Liver (tissue), 9 donors: ENCODE measurements around the gene GPR18. TPM values are rescaled to one million over a fixed set of nuclear protein-coding genes. Genes with fewer than 3 reads are reported as not detected.

Experiments used
- DNase-seq: peaks from one replicate; pipeline ENCODE4 v3.0.0-alpha.2; 2017; ENCODE audit warnings: low spot score
- H3K27ac ChIP-seq, 2 donors: one replicate each; pipeline ENCODE4 v1.7.0; 2013; ENCODE audit warnings: inconsistent platforms in 2 of 2, low read length in 2 of 2, control low read depth in 1 of 2, low read depth in 1 of 2, mild to moderate bottlenecking in 1 of 2
- H3K27me3 ChIP-seq, 4 donors: one replicate each; pipeline versions ENCODE4 v1.6.1 to v1.7.0; 2013; ENCODE audit warnings: low read length in 3 of 4, inconsistent platforms in 1 of 4, mild to moderate bottlenecking in 1 of 4, moderate library complexity in 1 of 4; ENCODE audit not compliant: control insufficient read depth in 4 of 4, insufficient read depth in 4 of 4
- H3K36me3 ChIP-seq, 4 donors: one replicate each; pipeline versions ENCODE4 v1.6.1 to v1.7.0; 2013; ENCODE audit warnings: low read length in 3 of 4, mild to moderate bottlenecking in 3 of 4, low read depth in 1 of 4, moderate library complexity in 1 of 4; ENCODE audit not compliant: control insufficient read depth in 4 of 4, insufficient read depth in 3 of 4
- H3K4me1 ChIP-seq, 4 donors: one replicate each; pipeline versions ENCODE4 v1.6.1 to v1.7.0; 2013; ENCODE audit warnings: low read length in 3 of 4, mild to moderate bottlenecking in 3 of 4, moderate library complexity in 1 of 4; ENCODE audit not compliant: control insufficient read depth in 4 of 4, insufficient read depth in 4 of 4
- H3K4me3 ChIP-seq, 3 donors: one replicate each; pipeline versions ENCODE4 v1.6.1 to v1.7.0; 2013; ENCODE audit warnings: low read length in 3 of 3, control low read depth in 1 of 3, low read depth in 1 of 3, mild to moderate bottlenecking in 1 of 3
- H3K9ac ChIP-seq, 2 donors: one replicate each; pipeline ENCODE4 v1.7.0; 2013; ENCODE audit warnings: low read length in 2 of 2, mild to moderate bottlenecking in 2 of 2, moderate library complexity in 2 of 2, control low read depth in 1 of 2, low read depth in 1 of 2
- H3K9me3 ChIP-seq, 4 donors: one replicate each; pipeline versions ENCODE4 v1.6.1 to v1.7.0; 2013; ENCODE audit warnings: low read length in 3 of 4; ENCODE audit not compliant: control insufficient read depth in 4 of 4
- ATF3 ChIP-seq: IDR thresholded peaks from 2 replicates; pipeline ENCODE4 v1.6.1; 2016; ENCODE audit warnings: antibody characterized with exemption
- CTCF ChIP-seq: fragments of 150-350 bp; IDR thresholded peaks from 2 replicates; pipeline ENCODE4 v1.5.1; 2017; ENCODE audit warnings: improper control_type of control experiment, low read depth, low read length; ENCODE audit not compliant: missing input control
- EGR1 ChIP-seq, 2 donors: IDR thresholded peaks; 2 replicates each; pipeline ENCODE4 v1.6.1; 2016 to 2018; ENCODE audit warnings: antibody characterized with exemption in 2 of 2, low read depth in 2 of 2
- FOXA1 ChIP-seq: IDR thresholded peaks from 2 replicates; pipeline ENCODE4 v1.6.1; 2016; ENCODE audit warnings: antibody characterized with exemption
- FOXA2 ChIP-seq: IDR thresholded peaks from 2 replicates; pipeline ENCODE4 v1.6.1; 2016; ENCODE audit warnings: antibody characterized with exemption
- GABPA ChIP-seq, 2 donors: IDR thresholded peaks in 1 of 2; conservative IDR thresholded peaks in 1 of 2; 2 replicates each; pipeline ENCODE4 v1.6.1; 2016; ENCODE audit warnings: antibody characterized with exemption in 2 of 2, mild to moderate bottlenecking in 1 of 2, moderate library complexity in 1 of 2
- HNF4A ChIP-seq, 2 donors: conservative IDR thresholded peaks; 2 replicates each; pipeline ENCODE4 v1.6.1; 2016; ENCODE audit warnings: antibody characterized with exemption in 2 of 2, mild to moderate bottlenecking in 2 of 2
- HNF4G ChIP-seq: IDR thresholded peaks from 2 replicates; pipeline ENCODE4 v1.6.1; 2016; ENCODE audit warnings: antibody characterized with exemption
- JUND ChIP-seq, 2 donors: IDR thresholded peaks; 2 replicates each; pipeline ENCODE4 v1.6.1; 2016; ENCODE audit warnings: antibody characterized with exemption in 2 of 2
- NR2F2 ChIP-seq: IDR thresholded peaks from 2 replicates; pipeline ENCODE4 v1.6.1; 2016; ENCODE audit warnings: antibody characterized with exemption
- RAD21 ChIP-seq, 2 donors: IDR thresholded peaks; 2 replicates each; pipeline ENCODE4 v1.6.1; 2016; ENCODE audit warnings: antibody characterized with exemption in 2 of 2, mild to moderate bottlenecking in 2 of 2
- RXRA ChIP-seq, 2 donors: IDR thresholded peaks; 2 replicates each; pipeline ENCODE4 v1.6.1; 2017 to 2018; ENCODE audit warnings: antibody characterized with exemption in 2 of 2, mild to moderate bottlenecking in 1 of 2
- SP1 ChIP-seq: IDR thresholded peaks from 2 replicates; pipeline ENCODE4 v1.6.1; 2018; ENCODE audit warnings: antibody characterized with exemption, mild to moderate bottlenecking
- TAF1 ChIP-seq: conservative IDR thresholded peaks from 2 replicates; pipeline ENCODE4 v1.6.1; 2016; ENCODE audit warnings: antibody characterized with exemption, mild to moderate bottlenecking
- YY1 ChIP-seq: IDR thresholded peaks from 2 replicates; pipeline ENCODE4 v1.6.1; 2016; ENCODE audit warnings: antibody characterized with exemption, mild to moderate bottlenecking
- WGBS: extraction: QIAGEN DNeasy Blood & Tissue Kit; methylation state at CpG from one replicate; pipeline ENCODE4 v1.1.7; 2013; 5-methylcytosine and 5-hydroxymethylcytosine counted together
- polyA plus RNA-seq, 2 donors: library from polyadenylated mRNA; stranded (reverse) in 1 of 2; unstranded in 1 of 2; fragments of 200-250 nt in 1 of 2; fragments of >200 nt in 1 of 2; fragmentation: Nextera tagmentation in 1 of 2; extraction: Ambion mirVana in 1 of 2; gene quantifications; one replicate each; pipeline versions ENCODE4 v1.2.1 to v1.2.3, GENCODE V29; 2013 to 2015
- total RNA-seq, 2 donors: library from RNA; depleted of rRNA; stranded (reverse); fragments of >200 nt; gene quantifications; one replicate each; pipeline ENCODE4 v1.2.3, GENCODE V29; 2014
- TF ChIP-seq, protein P1 (sequence below): IDR thresholded peaks from 2 replicates; pipeline ENCODE4 v1.6.1; 2016; ENCODE audit warnings: antibody characterized with exemption
- TF ChIP-seq, protein P2 (sequence below): IDR thresholded peaks from 2 replicates; pipeline ENCODE4 v1.6.1; 2016; ENCODE audit warnings: antibody characterized with exemption, mild to moderate bottlenecking
- donor health status: healthy.
- donor health status: healthy.
- donor health status: healthy.
- donor health status: healthy.
- donor health status: healthy.

GPR18 gene
- total and polyA plus RNA-seq, 4 donors = 0.13 to 1.0 (median 0.41) TPM

DNA sequence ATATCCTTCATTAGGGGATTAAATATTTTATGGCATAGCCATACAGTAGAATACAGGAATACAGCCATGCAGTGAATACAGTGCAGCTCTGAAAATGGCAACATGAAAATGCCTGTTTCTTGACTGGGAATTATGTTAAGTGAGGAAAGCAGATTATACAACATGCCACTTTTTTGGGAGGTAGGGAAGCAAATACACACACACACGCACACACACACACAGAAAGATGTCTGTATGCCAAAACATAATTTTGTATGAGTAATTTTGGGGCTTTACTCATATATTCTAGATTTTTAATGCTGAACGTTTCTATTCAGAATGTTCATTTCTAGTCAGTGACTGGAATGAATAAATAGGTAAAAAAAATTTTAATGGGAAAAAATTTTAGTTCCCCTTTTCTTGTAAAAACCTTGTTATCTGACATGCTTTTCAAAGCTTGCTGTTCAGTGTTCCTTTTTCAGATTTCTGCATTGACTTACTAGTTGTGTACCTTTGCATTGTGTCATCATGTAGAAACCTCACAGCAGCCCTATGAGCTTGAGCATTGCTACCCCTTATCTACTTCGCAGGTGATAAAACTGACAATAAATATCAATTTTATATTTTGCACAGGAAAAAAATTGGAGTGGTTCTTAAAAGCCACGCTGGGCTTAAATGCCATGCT is 41.2 kb upstream of the GPR18 start:
- H3K27ac ChIP-seq = no peak overlapping the region
- H3K9me3 ChIP-seq = no peaks in the 10 kb centered on the region
- 88% methylated on average over 4 of the region's 4 CpGs for WGBS
- no peak overlapping the region for H3K4me3 ChIP-seq
- TF ChIP-seq HNF4A (conservative IDR thresholded peaks at IDR 0.05) (no peak), CTCF (no peak), EGR1 (IDR thresholded peaks at IDR 0.05; ENCODE audit: low read depth in 2 of 2) (no peak), JUND (IDR thresholded peaks at IDR 0.05) (no peak), FOXA1 (no peak), SP1 (no peak), TAF1 (no peak), YY1 (no peak), ATF3 (no peak), GABPA (IDR thresholded peaks at IDR 0.05 in 1 of 2, conservative IDR thresholded peaks at IDR 0.05 in 1 of 2) (no peak), NR2F2 (no peak), RXRA (IDR thresholded peaks at IDR 0.05) (no peak), FOXA2 (no peak), RAD21 (IDR thresholded peaks at IDR 0.05) (no peak)
- TF ChIP-seq, protein P1, sequence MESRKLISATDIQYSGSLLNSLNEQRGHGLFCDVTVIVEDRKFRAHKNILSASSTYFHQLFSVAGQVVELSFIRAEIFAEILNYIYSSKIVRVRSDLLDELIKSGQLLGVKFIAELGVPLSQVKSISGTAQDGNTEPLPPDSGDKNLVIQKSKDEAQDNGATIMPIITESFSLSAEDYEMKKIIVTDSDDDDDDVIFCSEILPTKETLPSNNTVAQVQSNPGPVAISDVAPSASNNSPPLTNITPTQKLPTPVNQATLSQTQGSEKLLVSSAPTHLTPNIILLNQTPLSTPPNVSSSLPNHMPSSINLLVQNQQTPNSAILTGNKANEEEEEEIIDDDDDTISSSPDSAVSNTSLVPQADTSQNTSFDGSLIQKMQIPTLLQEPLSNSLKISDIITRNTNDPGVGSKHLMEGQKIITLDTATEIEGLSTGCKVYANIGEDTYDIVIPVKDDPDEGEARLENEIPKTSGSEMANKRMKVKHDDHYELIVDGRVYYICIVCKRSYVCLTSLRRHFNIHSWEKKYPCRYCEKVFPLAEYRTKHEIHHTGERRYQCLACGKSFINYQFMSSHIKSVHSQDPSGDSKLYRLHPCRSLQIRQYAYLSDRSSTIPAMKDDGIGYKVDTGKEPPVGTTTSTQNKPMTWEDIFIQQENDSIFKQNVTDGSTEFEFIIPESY = no peak
- TF ChIP-seq, protein P2, sequence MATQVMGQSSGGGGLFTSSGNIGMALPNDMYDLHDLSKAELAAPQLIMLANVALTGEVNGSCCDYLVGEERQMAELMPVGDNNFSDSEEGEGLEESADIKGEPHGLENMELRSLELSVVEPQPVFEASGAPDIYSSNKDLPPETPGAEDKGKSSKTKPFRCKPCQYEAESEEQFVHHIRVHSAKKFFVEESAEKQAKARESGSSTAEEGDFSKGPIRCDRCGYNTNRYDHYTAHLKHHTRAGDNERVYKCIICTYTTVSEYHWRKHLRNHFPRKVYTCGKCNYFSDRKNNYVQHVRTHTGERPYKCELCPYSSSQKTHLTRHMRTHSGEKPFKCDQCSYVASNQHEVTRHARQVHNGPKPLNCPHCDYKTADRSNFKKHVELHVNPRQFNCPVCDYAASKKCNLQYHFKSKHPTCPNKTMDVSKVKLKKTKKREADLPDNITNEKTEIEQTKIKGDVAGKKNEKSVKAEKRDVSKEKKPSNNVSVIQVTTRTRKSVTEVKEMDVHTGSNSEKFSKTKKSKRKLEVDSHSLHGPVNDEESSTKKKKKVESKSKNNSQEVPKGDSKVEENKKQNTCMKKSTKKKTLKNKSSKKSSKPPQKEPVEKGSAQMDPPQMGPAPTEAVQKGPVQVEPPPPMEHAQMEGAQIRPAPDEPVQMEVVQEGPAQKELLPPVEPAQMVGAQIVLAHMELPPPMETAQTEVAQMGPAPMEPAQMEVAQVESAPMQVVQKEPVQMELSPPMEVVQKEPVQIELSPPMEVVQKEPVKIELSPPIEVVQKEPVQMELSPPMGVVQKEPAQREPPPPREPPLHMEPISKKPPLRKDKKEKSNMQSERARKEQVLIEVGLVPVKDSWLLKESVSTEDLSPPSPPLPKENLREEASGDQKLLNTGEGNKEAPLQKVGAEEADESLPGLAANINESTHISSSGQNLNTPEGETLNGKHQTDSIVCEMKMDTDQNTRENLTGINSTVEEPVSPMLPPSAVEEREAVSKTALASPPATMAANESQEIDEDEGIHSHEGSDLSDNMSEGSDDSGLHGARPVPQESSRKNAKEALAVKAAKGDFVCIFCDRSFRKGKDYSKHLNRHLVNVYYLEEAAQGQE = no peak
- no peaks in the 10 kb centered on the region for H3K27me3 ChIP-seq
- H3K4me1 ChIP-seq = peaks cover 0 to 2% (median 0%) of the 10 kb centered on the region in 4 donors
- no peak overlapping the region for H3K9ac ChIP-seq
- no peaks in the 10 kb centered on the region for H3K36me3 ChIP-seq
- DNase-seq = no peak

DNA sequence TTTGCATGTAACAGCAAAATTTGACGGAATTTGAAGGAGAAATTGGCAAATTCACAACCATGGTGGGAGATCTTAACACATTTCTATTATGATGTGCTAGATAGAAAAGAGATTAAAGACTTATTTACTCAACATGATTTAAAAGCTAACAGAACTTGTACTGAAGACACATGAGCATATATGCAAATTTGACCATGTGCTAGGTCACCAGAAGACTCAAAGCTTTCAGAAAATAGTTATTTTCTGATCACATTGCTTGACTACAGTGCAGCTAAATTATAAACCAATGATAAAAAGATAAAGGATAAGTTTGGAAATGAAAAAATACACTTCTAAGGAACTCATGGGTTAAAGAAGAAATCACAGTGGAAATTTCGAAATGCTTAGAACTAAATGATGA is 39.9 kb upstream of the GPR18 start:
- WGBS = 88% methylated on average over 2 of the region's 2 CpGs
- peaks cover 0 to 2% (median 0%) of the 10 kb centered on the region in 4 donors for H3K4me1 ChIP-seq

More for the DNA sequence above, 39.9 kb upstream of the GPR18 start:
- Histone ChIP-seq H3K9me3 (no peaks in the 10 kb centered on the region), H3K27me3 (no peaks in the 10 kb centered on the region), H3K4me3 (no peak overlapping the region), H3K36me3 (peaks cover 0 to 3% (median 0%) of the 10 kb centered on the region in 4 donors), H3K9ac (no peak overlapping the region), H3K27ac (no peak overlapping the region)
- no peak for DNase-seq
- TF ChIP-seq GABPA (IDR thresholded peaks at IDR 0.05 in 1 of 2, conservative IDR thresholded peaks at IDR 0.05 in 1 of 2) = no peak
- TF ChIP-seq HNF4A (conservative IDR thresholded peaks at IDR 0.05) = no peak
- TF ChIP-seq HNF4G = no peak
